Endometrial microvascular endothelial cells (primary cell): ENCODE results near the gene GP1BB. TPM values are rescaled to one million over a fixed set of nuclear protein-coding genes. Genes with fewer than 3 reads are reported as not detected.
"Not testable (repeated sequence)": the region's sequence is repeated elsewhere in the genome, so short reads cannot be mapped to it uniquely, and the experiment has no call there.

Source experiments
- in situ Hi-C: cut with HindIII; loops from 2 replicates; pipeline ENCODE4 v1.10.0; 2017; ENCODE audit warnings: low sequenced_read_pairs, low pct_unique_long_range_greater_than_20kb; ENCODE audit errors: inconsistent ontology term
- total RNA-seq: library from RNA; depleted of rRNA; stranded (reverse); fragments of >200 nt; gene quantifications from one replicate; pipeline ENCODE4 v1.2.3, GENCODE V29; 2015; ENCODE audit errors: inconsistent ontology term

Gene GP1BB
- total RNA-seq, result not detected

DNA sequence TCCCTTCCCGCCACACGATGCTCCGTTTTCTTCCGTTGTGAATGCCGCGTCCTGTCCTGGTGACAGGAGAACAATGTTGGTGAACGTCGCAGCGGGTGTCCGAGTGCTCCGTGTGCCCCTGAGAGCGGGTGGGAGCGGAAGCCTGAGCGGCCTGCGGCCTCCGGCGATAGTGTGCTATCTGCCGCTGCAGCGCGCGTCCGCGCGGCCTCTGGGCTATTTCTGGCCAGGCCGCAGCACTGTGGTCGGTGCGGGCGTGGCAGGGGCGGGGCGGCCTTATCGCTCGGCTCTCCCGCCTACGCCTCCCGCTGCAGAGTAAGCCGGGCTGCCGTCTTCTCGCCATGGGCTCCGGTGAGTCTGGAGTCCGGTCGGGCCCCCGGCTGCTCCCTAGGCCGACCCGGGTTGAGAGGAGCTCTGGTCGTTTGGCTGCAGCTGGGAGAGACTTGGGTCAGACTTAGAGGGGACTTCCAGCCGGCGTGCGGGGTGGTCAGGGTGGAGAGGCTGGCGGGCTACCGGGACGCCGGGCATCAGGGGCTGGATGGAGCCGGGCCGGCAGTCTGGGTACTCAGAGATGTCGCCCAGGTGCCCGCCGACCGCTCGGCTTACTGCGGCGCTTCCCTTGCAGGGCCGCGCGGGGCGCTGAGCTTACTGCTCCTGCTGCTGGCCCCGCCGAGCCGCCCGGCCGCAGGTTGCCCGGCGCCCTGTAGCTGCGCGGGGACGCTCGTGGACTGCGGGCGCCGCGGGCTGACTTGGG lies at the start of gene GP1BB:
Gene GP1BB (plus strand): TSS at position 308 of the 751 bp plus-strand sequence. CDS start 31 bp downstream, at position 339.
- in situ Hi-C loops, result no loop called here

DNA sequence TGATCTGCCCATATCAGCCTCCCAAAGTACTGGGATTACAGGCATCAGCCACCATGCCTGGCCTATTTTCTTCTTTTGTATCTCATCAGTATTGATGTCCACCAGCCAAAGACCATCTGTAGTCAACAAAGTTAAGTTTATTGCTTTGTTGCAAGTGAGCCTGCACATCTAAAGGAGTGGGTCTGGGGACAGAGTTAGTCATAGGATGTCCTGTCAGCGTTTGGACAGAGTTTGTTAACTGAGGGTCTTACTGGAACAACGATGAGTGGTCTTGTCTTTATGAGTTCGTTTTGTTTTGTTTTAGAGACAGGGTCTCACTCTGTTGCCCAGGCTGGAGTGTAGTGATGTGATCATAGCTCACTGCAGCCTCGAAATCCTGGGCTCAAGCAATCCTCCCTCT lies 49.7 kb upstream of the GP1BB start:
- in situ Hi-C loops, result no loop called here

DNA sequence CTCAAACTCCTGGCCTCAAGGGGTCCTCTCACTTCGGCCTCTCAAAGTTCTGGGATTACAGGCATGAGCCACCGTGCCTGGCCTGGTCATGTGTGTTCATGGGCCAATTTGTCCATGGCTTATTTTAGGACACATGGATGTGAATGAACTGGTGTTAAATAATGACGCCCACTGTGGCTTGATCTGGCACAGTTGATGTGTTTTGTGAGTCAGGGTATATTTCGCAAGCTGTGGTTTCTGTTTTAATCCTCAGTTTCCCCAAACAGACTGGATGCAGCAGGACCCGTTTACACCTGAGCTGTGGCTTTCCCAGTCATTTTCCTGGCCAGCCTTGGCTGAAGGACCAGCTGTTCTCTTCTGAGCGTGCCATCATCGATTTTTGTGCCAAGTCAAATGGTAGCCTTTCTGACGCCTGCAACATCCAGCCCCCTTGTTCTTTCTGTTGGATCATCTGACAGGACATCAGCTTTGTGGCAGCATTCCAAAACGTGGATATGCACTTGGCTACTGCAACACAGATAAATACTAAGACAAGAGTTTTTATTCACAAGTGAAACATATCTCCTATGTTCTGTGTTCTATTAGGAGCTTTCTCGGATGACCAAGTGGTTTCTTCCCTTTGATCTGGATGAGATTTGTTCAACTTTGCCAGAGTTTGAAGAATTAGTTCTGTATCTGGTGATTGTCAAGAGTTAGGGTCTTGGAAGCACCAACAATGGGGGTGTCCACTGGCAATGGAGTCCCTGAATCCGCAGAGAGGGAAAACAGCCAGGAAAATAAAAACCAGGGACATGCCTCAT lies 49.0 kb upstream of the GP1BB start:
- in situ Hi-C loops, result no loop called here

- in situ Hi-C loops, result no loop called here
Observed at GRCh38 chr22:19674929-19675253, 48.4 kb upstream of the GP1BB start.

DNA sequence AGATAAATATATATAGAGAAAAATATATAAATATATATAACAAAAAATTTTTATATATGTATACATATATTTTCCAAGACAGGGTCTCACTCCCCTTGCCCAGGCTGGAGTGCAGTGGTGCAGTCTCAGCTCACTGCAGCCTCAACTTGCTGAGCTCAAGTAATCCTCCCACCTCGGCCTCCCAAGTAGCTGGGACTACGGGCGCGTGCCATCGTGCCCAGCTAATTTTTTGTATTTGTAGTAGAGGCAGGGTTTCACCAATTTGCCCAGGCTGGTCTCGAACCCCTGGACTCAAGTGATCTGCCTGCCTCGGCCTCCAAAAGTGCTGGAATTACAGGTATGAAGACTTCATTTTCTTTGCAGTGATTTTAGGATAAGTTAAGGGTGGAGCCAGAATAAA lies 47.9 kb upstream of the GP1BB start:
- in situ Hi-C loops, result no loop called here

GRCh38 chr22:19676437-19676836 lies 46.9 kb upstream of the GP1BB start:
- in situ Hi-C loops, result not testable (repeated sequence)

- in situ Hi-C loops, result no loop called here
Observed at GRCh38 chr22:19678949-19679521, 44.3 kb upstream of the GP1BB start.

DNA sequence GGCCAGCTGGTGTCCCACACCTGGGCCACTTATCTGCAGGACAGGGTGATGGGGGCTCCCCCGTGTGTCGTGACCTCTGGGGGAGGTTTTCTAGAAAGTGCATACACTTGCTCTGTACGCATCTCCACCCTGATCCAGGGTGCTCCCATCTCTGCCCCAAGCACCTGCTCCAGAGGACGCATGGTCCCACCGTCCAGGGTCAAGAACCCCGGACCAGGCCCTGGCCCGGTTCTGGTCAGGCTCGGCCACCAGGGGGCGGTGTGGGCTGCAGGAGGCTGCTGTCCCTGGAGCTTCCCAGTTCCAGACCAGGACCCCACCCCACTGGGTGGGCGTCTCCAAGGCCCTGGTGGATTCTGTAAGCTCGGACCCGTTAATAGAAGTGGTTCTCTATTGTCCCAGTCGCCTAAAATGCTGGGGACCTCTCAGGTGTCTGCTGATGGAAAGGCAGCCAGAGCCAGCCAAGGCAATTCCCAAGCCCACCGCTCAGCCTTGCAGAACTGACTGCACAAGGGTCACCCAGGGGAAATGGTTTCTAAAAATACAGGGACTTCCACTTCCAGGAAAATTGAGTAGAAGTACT lies 43.7 kb upstream of the GP1BB start:
- in situ Hi-C loops, result no loop called here

- in situ Hi-C loops, result no loop called here
Observed at GRCh38 chr22:19680287-19680881, 43.0 kb upstream of the GP1BB start.

DNA sequence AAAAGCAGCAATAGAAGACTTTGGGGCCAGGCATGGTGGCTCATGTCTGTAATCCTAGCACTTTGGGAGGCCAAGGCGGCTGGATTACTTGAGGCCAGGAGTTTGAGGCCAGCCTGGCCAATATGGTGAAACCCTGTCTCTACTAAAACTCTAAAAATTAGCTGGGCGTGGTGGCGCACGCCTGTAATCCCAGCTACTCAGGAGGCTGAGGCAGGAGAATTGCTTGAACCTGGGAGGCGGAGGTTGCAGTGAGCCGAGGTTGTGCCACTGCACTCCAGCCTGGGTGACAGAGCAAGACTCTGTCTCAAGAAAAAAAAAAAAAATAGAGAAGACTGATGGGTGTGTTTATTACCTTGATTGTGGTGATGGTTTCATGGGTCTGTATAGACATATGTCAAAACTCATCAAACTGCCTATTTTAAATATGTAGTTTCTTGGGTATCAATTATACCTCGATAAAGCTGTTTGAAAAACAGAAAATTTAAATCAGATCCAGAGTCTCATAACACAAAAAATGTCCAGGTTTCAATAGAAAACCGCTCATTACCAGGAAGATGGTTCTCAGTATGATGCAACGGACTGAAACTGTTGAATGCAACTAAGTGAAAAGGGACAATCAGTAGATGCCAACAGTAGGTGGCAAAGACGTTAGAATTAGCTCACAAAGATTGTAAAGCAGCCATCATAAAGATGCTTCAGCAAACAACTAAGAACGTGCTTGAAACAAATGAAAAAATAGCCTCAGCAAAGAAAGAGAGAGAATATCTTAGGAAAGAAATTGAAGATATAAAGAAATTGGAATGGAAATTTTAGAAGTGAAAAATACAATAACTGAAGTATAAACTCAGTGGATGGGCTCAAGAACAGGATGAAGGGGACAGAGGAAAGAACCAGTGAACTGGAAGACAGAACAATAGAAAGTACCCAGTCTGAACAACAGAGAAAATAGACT lies 42.2 kb upstream of the GP1BB start:
- in situ Hi-C loops, result no loop called here

GRCh38 chr22:19681863-19682245 lies 41.5 kb upstream of the GP1BB start:
- in situ Hi-C loops, result no loop called here

GRCh38 chr22:19686946-19687345 lies 36.4 kb upstream of the GP1BB start:
- in situ Hi-C loops, result no loop called here

DNA sequence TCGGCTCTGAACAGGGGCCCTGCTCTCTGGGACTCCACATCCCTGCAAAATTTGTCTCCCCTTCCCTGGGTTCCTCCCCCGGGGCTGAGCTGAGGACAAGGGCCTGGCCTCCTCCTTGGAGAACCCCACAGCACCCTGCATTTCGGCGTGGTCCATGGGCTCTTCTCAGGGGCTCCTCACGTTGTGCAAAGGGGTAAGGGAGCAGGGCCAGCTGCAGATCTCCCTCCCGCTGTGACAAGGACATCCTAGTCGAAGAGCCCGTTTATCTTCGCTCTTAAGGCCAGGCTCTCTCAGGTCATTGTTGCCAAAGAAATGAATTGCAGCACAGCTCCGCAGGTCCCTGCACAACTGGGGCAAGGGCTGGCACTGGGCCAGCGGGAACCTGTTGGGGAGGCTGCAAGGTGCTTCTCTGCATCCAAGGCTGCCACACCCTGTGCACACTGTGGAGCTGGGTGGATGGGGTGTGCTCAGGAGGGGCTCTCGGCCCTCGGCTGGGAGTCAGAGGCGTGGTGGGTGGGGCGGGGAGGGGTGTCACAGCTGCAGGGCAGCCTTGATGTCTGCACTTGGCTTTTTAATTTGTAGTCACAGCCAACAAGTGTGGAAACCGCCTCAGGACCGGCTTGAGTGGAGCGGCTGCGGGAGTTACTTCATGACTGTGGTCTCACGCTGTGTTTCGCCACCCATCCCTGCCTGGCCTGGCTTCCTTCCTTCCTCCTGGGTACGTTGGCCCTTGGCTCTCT lies 35.6 kb upstream of the GP1BB start:
- in situ Hi-C loops, result no loop called here

DNA sequence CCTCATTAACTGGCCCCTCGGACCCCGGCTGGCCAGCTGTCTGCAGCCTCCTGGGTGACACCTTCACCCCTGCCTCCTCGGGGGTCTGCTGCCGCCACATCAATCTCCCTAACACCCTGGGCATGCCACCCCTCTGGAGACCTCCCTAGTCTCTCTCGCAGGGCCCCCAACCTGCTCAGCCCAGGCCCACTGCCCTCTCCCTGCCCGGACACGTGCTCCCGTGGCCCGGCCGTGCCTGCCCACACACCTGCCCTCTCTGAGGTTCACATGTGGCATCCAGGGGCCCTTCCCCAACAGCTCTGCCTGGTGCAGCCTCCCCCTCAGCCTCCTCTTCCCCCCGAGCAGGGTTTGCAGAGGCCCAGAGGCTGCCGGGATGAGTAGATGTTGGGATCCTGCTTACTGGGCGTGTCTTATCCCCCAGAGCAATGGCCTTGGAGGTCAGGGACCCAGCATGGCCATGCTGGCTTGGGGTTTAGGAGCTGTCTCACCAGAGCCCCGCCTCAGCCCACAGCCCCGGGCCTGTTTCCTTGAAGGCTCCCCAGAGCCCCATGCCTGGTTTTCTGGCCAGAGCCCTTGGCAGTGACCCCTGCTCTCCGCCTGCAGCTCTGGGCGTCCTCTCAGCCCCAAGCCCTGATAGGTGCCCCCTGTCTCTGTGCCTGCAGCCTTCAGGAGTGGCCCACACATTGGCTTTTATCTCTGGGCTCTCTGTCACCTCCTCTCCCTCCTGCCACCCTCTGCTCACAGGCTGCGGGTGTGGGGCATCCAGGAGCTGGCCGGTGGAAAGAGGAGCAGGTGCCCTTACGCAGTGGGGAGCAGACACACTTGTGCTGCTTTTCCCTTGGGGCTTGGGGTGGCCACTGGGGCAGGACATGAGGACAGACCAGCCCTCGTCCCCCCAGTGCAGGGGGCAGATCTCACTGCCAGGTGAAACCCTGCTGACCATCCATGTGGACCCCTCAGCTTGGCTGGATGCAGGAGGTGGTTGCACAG lies 34.7 kb upstream of the GP1BB start:
- in situ Hi-C loops, result no loop called here

DNA sequence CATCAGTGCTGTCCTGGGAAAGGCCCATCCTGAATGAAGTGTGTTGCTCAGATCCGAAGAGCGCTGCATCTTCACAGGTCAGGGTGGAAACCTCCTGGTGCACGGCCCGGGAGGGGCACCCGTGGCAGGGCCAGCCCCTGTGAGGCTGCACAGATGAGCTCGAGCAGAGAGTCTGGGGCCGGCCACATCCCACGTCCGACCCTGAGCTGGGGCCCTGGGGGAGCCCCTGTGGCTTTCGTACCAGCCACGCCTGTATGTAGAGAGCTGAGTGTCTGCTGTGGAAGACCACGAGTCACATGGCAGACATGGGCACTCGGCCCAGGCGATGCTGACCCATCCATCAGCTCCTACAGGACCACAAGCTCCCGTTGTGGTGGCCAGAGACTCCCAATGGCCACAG lies 33.9 kb upstream of the GP1BB start:
- in situ Hi-C loops, result no loop called here

- in situ Hi-C loops, result no loop called here
Observed at GRCh38 chr22:19691007-19691720, 32.2 kb upstream of the GP1BB start.
